WTC11 (cell line): ENCODE measurements around the gene ABHD12.

Experiments used
- CTCF ChIP-seq: fragments of 200-600 bp; IDR thresholded peaks from 2 replicates; pipeline ENCODE4 v1.8.0; 2022; ENCODE audit warnings: antibody characterized with exemption
- NR3C1 ChIP-seq: sonication (generic); formaldehyde crosslinking; conservative IDR thresholded peaks from 2 replicates; pipeline ENCODE4 v1.8.1; 2023; ENCODE audit warnings: low read depth, mild to moderate bottlenecking, missing genetic modification reagents

GRCh38 chr20:25288291-25289181 is 102.1 kb downstream of the ABHD12 start:
- TF ChIP-seq NR3C1 (CRISPR knock-in tag) (no peak), CTCF (no peak)
